Measurements from ENCODE around the gene ECSCR.
A peak's percentile ranks its signal among the peaks of the same experiment; 100 is the strongest.

The ECSCR gene

GRCh38 chr5:139495638-139496435 lies 33.3 kb upstream of the ECSCR start:
- Histone ChIP-seq H3K36me3 (ENCODE audit: control insufficient read depth in 2 of 2, insufficient read depth in 1 of 2, low read length in 2 of 2) (no peaks in the 10 kb centered on the region; a peak in 1 of 3 replicates), H3K9me3 (ENCODE audit: control insufficient read depth, insufficient read depth, low read depth, low read length) (no peaks in the 10 kb centered on the region), H3K27ac (ENCODE audit: extremely low read depth, low read depth, low read length) (no peak overlapping the region), H3K4me1 (ENCODE audit: control insufficient read depth, insufficient read depth, low read length) (no peaks in the 10 kb centered on the region), H3K4me3 (ENCODE audit: low read depth, low read length) (no peak overlapping the region)
- POLR2A ChIA-PET, result interaction anchor here (0.9 kb wide), 1 partner anchor 14 kb away, joined by 3 read pairs; the partner anchor contains the start of gene STING1
- CTCF ChIA-PET, result interaction anchor here (1.2 to 1.9 kb wide), 3 partner anchors 14 to 22 kb away, joined by 3 to 8 read pairs (median 4); partner anchors contain the start of gene STING1
- 0 out of 2 replicates have a peak, but pooled peaks have one; percentile 21 for TF ChIP-seq ZNF335 (tag by site-specific recombination; conservative IDR thresholded peaks at IDR 0.05)
- TF ChIP-seq ZNF645 (tag by site-specific recombination; IDR thresholded peaks at IDR 0.05), result no peak

GRCh38 chr5:139494832-139495231 lies 32.3 kb upstream of the ECSCR start:
- no peaks in the 10 kb centered on the region for H3K4me1 ChIP-seq (ENCODE audit: control insufficient read depth, insufficient read depth, low read length)
- no peak overlapping the region for H3K27ac ChIP-seq (ENCODE audit: extremely low read depth, low read depth, low read length)
- no peak for TF ChIP-seq ZBTB10 (tag by site-specific recombination; IDR thresholded peaks at IDR 0.05)
- TF ChIP-seq ZNF560 (tag by site-specific recombination; IDR thresholded peaks at IDR 0.05; ENCODE audit: borderline replicate concordance), result no peak
- TF ChIP-seq HIC1 (tag by site-specific recombination; IDR thresholded peaks at IDR 0.05), result no peak
- TF ChIP-seq PRDM4 (tag by site-specific recombination; IDR thresholded peaks at IDR 0.05), result no peak
- TF ChIP-seq ZNF394 (tag by site-specific recombination; IDR thresholded peaks at IDR 0.05; ENCODE audit: borderline replicate concordance), result no peak
- no peak for TF ChIP-seq ZFP3 (tag by site-specific recombination; IDR thresholded peaks at IDR 0.05; ENCODE audit: low read depth)
- TF ChIP-seq ZNF549 (tag by site-specific recombination; IDR thresholded peaks at IDR 0.05), result no peak
- TF ChIP-seq ZNF830 (tag by site-specific recombination; IDR thresholded peaks at IDR 0.05; ENCODE audit: low read depth), result no peak
- TF ChIP-seq CTCF (tag by site-specific recombination; IDR thresholded peaks at IDR 0.05), result no peak
- TF ChIP-seq TCF7L2 (IDR thresholded peaks at IDR 0.05; ENCODE audit: borderline replicate concordance, low read depth, low read length), result no peak
- TF ChIP-seq ZNF155 (tag by site-specific recombination; IDR thresholded peaks at IDR 0.05), result no peak
- TF ChIP-seq ZNF174 (tag by site-specific recombination; IDR thresholded peaks at IDR 0.05), result no peak
- ChIA-PET CTCF (interaction anchor here (1.2 to 1.5 kb wide), 3 partner anchors 13 to 24 kb away, joined by 3 to 4 read pairs (median 4); partner anchors contain the start of gene STING1), POLR2A (interaction anchor here (1.2 kb wide), 1 partner anchor 12 kb away, joined by 4 read pairs; the partner anchor contains the start of gene STING1)
- H3K9me3 ChIP-seq (ENCODE audit: control insufficient read depth, insufficient read depth, low read depth, low read length), result no peaks in the 10 kb centered on the region
- H3K36me3 ChIP-seq (ENCODE audit: control insufficient read depth in 2 of 2, insufficient read depth in 1 of 2, low read length in 2 of 2), result no peaks in the 10 kb centered on the region; a peak in 1 of 3 replicates
- H3K4me3 ChIP-seq (ENCODE audit: low read depth, low read length), result no peak overlapping the region
